Psoas muscle (tissue), 8 donors: ENCODE measurements around the gene TMEM255A. TPM values are rescaled to one million over a fixed set of nuclear protein-coding genes. Genes with fewer than 3 reads are reported as not detected.

Experiments used
- ATAC-seq, 4 donors: fragments of 200-7000 bp; cut with Tn5 transposase; one replicate each; pipeline ENCODE4 v1.9.1; 2020; ENCODE audit warnings: moderate library complexity in 3 of 4, mild to moderate bottlenecking in 2 of 4
- DNase-seq, 2 donors: peaks; one replicate each; pipeline ENCODE4 v3.0.0-alpha.2; 2020
- H3K27ac ChIP-seq: fragments of 200-600 bp; one replicate; pipeline ENCODE4 v1.8.0; 2022
- H3K27me3 ChIP-seq, 3 donors: fragments of 200-600 bp in 1 of 3; one replicate each; pipeline versions ENCODE4 v1.6.1 to v1.8.0; 2013 to 2022; ENCODE audit warnings: low read length in 2 of 3, mild to moderate bottlenecking in 2 of 3, moderate library complexity in 1 of 3; ENCODE audit not compliant: insufficient read depth in 3 of 3
- H3K36me3 ChIP-seq, 2 donors: fragments of 200-600 bp in 1 of 2; one replicate each; pipeline versions ENCODE4 v1.6.1 to v1.8.0; 2013 to 2022; ENCODE audit warnings: low read depth in 1 of 2, mild to moderate bottlenecking in 1 of 2, moderate library complexity in 1 of 2; ENCODE audit not compliant: insufficient read depth in 1 of 2
- H3K4me1 ChIP-seq: fragments of 200-600 bp; one replicate; pipeline ENCODE4 v1.8.0; 2022
- H3K4me3 ChIP-seq: fragments of 200-600 bp; one replicate; pipeline ENCODE4 v1.8.0; 2022; ENCODE audit warnings: mild to moderate bottlenecking
- H3K9me3 ChIP-seq: fragments of 200-600 bp; one replicate; pipeline ENCODE4 v1.8.0; 2022
- CTCF ChIP-seq: fragments of 200-600 bp; IDR thresholded peaks from one replicate; pipeline ENCODE4 v1.8.0; 2022; ENCODE audit warnings: antibody characterized with exemption
- whole genome bisulfite sequencing, 3 donors: extraction: QIAGEN DNeasy Blood & Tissue Kit; methylation state at CpG; one replicate each; pipeline versions ENCODE4 v1.1.6 to v1.1.7; 2013; 5-methylcytosine and 5-hydroxymethylcytosine counted together
- intact Hi-C, 2 donors: fragments of 100-400 bp; cut with DNase I; formaldehyde crosslinking; loops; one replicate each; pipeline versions ENCODE4 v1.11.0 to v1.14.2; 2022
- polyA plus RNA-seq, 3 donors: library from polyadenylated mRNA; stranded (reverse); fragments of 200-250 nt; gene quantifications; one replicate each; pipeline ENCODE4 v1.2.3, GENCODE V29; 2013
- total RNA-seq, 4 donors: library from RNA; stranded (reverse); fragmentation: NEBNext Ultra II Directional in 2 of 4; extraction: Animal tissue kit (Norgen Biotek cat#: 25700) in 2 of 4; gene quantifications; one replicate each; pipeline versions ENCODE4 v1.2.1 to v1.2.4, GENCODE V29; 2021 to 2023
- donor health status: healthy with polysubstance abuse.
- donor health status: DM: no; HTN: no; CAD: no; lungs with moderate emphysema.
- donor health status: Bipolar disorder and iron deficiency.
- donor health status: healthy.
- donor health status: DM: yes; HTN: yes; CAD: no.
- donor health status: DM: no; HTN: no; CAD: no.
- donor health status: DM: no; HTN: no; CAD: no.
- donor health status: DM: yes; HTN: yes; CAD: no.

The TMEM255A gene
- total and polyA plus RNA-seq, 7 donors, result 0.06 to 2.0 (median 0.27) TPM

- no peak overlapping the region for H3K27ac ChIP-seq
- peak; percentile 37 for TF ChIP-seq CTCF
- no peak for DNase-seq
- H3K4me1 ChIP-seq, result no peaks in the 10 kb centered on the region
- peak; percentile 47 to 84 (median 71) for ATAC-seq
- WGBS, 3 donors, result 44 to 71% (median 47%) methylated on average over 2 of the region's 2 CpGs
- no peaks in the 10 kb centered on the region for H3K27me3 ChIP-seq
- H3K9me3 ChIP-seq, result peaks cover 31% of the 10 kb centered on the region
- H3K36me3 ChIP-seq, result no peaks in the 10 kb centered on the region
- intact Hi-C loops, result loop anchor here (5.0 kb wide), 3 partner anchors 118 to 143 kb away; no protein-coding TSS in a partner anchor
- no peak overlapping the region for H3K4me3 ChIP-seq
Observed at GRCh38 chrX:120334151-120334550, 22.9 kb upstream of the TMEM255A start.

GRCh38 chrX:120332394-120332793 is 21.1 kb upstream of the TMEM255A start:
- Histone ChIP-seq H3K4me1 (no peaks in the 10 kb centered on the region), H3K36me3 (no peaks in the 10 kb centered on the region), H3K9me3 (peaks cover 17% of the 10 kb centered on the region), H3K4me3 (no peak overlapping the region), H3K27ac (no peak overlapping the region), H3K27me3 (no peaks in the 10 kb centered on the region)
- no peak for DNase-seq
- 35 to 95% (median 94%) methylated on average over 1 of the region's 1 CpG for WGBS, 3 donors
- intact Hi-C loops, result loop anchor here (5.0 kb wide), 3 partner anchors 120 to 145 kb away; no protein-coding TSS in a partner anchor
- ATAC-seq, result no peak
- TF ChIP-seq CTCF, result no peak

GRCh38 chrX:120331116-120331515 is 19.9 kb upstream of the TMEM255A start:
- Histone ChIP-seq H3K27ac (no peak overlapping the region), H3K27me3 (no peaks in the 10 kb centered on the region), H3K4me3 (no peak overlapping the region), H3K36me3 (no peaks in the 10 kb centered on the region), H3K4me1 (no peaks in the 10 kb centered on the region), H3K9me3 (peaks cover 6% of the 10 kb centered on the region)
- DNase-seq (no peak), ATAC-seq (no peak)
- TF ChIP-seq CTCF, result no peak
- WGBS, 3 donors, result 59 to 75% (median 65%) methylated on average over 2 of the region's 2 CpGs
- intact Hi-C loops, result loop anchor here (5.0 kb wide), 3 partner anchors 121 to 146 kb away; no protein-coding TSS in a partner anchor

- Histone ChIP-seq H3K27ac (no peak overlapping the region), H3K36me3 (no peaks in the 10 kb centered on the region), H3K9me3 (peaks cover 7% of the 10 kb centered on the region), H3K27me3 (no peaks in the 10 kb centered on the region), H3K4me3 (no peak overlapping the region), H3K4me1 (no peaks in the 10 kb centered on the region)
- WGBS, 3 donors, result 36 to 41% (median 39%) methylated on average over 4 of the region's 4 CpGs
- DNase-seq, result no peak
- intact Hi-C loops, result no loop called here
- no peak for TF ChIP-seq CTCF
- peak in 1 of 4 donors; percentile 52 for ATAC-seq
Observed at GRCh38 chrX:120321520-120322281, 10.4 kb upstream of the TMEM255A start.
